HG03354 (cell line): ENCODE measurements around the gene KLHL35.

Experiments
- ATAC-seq: cut with Tn5 transposase; IDR thresholded peaks from one replicate; pipeline ENCODE4 v1.9.1; 2021; ENCODE audit warnings: mild to moderate bottlenecking; ENCODE audit not compliant: unreplicated experiment, poor library complexity, severe bottlenecking

Gene KLHL35

GRCh38 chr11:75445315-75445953 lies 12.4 kb upstream of the KLHL35 start:
- no peak for ATAC-seq

GRCh38 chr11:75443043-75443442 lies 10.0 kb upstream of the KLHL35 start:
- ATAC-seq: no peak

GRCh38 chr11:75442161-75442885 lies 9.3 kb upstream of the KLHL35 start:
- no peak for ATAC-seq

- no peak for ATAC-seq
These were observed 8.8 kb upstream of the KLHL35 start for GRCh38 chr11:75441804-75442132.

GRCh38 chr11:75440960-75441803 lies 8.2 kb upstream of the KLHL35 start:
- ATAC-seq: no peak

GRCh38 chr11:75439495-75440120 lies 6.6 kb upstream of the KLHL35 start:
- ATAC-seq: no peak

GRCh38 chr11:75439026-75439425 lies 6.0 kb upstream of the KLHL35 start:
- ATAC-seq: no peak

- ATAC-seq: no peak
These were observed 5.1 kb upstream of the KLHL35 start for GRCh38 chr11:75437966-75438659.

GRCh38 chr11:75436806-75437205 lies 3.8 kb upstream of the KLHL35 start:
- ATAC-seq: no peak

- no peak for ATAC-seq
These were observed 2.5 kb upstream of the KLHL35 start for GRCh38 chr11:75435571-75435925.

GRCh38 chr11:75434886-75435570 lies 2.0 kb upstream of the KLHL35 start:
- no peak for ATAC-seq

GRCh38 chr11:75434051-75434450 lies 1.0 kb upstream of the KLHL35 start:
- no peak for ATAC-seq

- ATAC-seq: no peak
These were observed 440 bp upstream of the KLHL35 start for GRCh38 chr11:75433443-75433842.

- ATAC-seq: no peak
These were observed 1.2 kb downstream of the KLHL35 start for GRCh38 chr11:75431533-75432525.

GRCh38 chr11:75430714-75431532 lies 2.1 kb downstream of the KLHL35 start:
- ATAC-seq: no peak

GRCh38 chr11:75429902-75430713 lies 2.9 kb downstream of the KLHL35 start:
- peak; percentile 50 for ATAC-seq

GRCh38 chr11:75429641-75429901 lies 3.4 kb downstream of the KLHL35 start:
- no peak for ATAC-seq
